Measurements from ENCODE around the gene KRT71.

GRCh38 chr12:52529846-52530245 is 23.1 kb downstream of the KRT71 start:
- TF ChIP-seq EZH2phosphoT487 (IDR thresholded peaks at IDR 0.05; ENCODE audit: borderline replicate concordance, low read length), result no peak
- no peak for TF ChIP-seq CTCF (IDR thresholded peaks at IDR 0.05; ENCODE audit: low read depth, low read length, poor library complexity, severe bottlenecking)
